ENCODE results near the gene CD151. TPM values are rescaled to one million over a fixed set of nuclear protein-coding genes. Genes with fewer than 3 reads are reported as not detected.

CD151 gene
- total RNA-seq, 1 donor from 2014 or later = 387 TPM

GRCh38 chr11:853682-854448 lies 21.1 kb downstream of the CD151 start:
- no peak for TF ChIP-seq CTCF (IDR thresholded peaks at IDR 0.05)
- H3K27me3 ChIP-seq (ENCODE audit: low read depth) = no peaks in the 10 kb centered on the region
- peaks cover 20% of the 10 kb centered on the region for H3K36me3 ChIP-seq
- H3K4me1 ChIP-seq = peaks cover 14% of the 10 kb centered on the region
- intact Hi-C loops (cut with DNase I) = no loop called here
- ATAC-seq (no peak), DNase-seq (no peak)
- H3K9me3 ChIP-seq = no peaks in the 10 kb centered on the region
- no peak overlapping the region for H3K4me3 ChIP-seq
- no peak overlapping the region for H3K27ac ChIP-seq

- DNase-seq = no peak
- TF ChIP-seq CTCF (IDR thresholded peaks at IDR 0.05) = no peak
- Histone ChIP-seq H3K4me3 (no peak overlapping the region), H3K27me3 (ENCODE audit: low read depth) (no peaks in the 10 kb centered on the region), H3K27ac (no peak overlapping the region), H3K4me1 (peaks cover 13% of the 10 kb centered on the region), H3K9me3 (no peaks in the 10 kb centered on the region), H3K36me3 (peaks cover 20% of the 10 kb centered on the region)
- intact Hi-C loops (cut with DNase I) = no loop called here
- no peak for ATAC-seq
These were observed 22.0 kb downstream of the CD151 start for GRCh38 chr11:854601-855329.

GRCh38 chr11:855330-855674 lies 22.6 kb downstream of the CD151 start:
- peaks cover 14% of the 10 kb centered on the region for H3K4me1 ChIP-seq
- TF ChIP-seq CTCF (IDR thresholded peaks at IDR 0.05) = no peak
- no peak overlapping the region for H3K4me3 ChIP-seq
- H3K27ac ChIP-seq = no peak overlapping the region
- H3K27me3 ChIP-seq (ENCODE audit: low read depth) = no peaks in the 10 kb centered on the region
- no peak for ATAC-seq
- peaks cover 18% of the 10 kb centered on the region for H3K36me3 ChIP-seq
- DNase-seq = no peak
- intact Hi-C loops (cut with DNase I) = no loop called here
- no peaks in the 10 kb centered on the region for H3K9me3 ChIP-seq

DNA sequence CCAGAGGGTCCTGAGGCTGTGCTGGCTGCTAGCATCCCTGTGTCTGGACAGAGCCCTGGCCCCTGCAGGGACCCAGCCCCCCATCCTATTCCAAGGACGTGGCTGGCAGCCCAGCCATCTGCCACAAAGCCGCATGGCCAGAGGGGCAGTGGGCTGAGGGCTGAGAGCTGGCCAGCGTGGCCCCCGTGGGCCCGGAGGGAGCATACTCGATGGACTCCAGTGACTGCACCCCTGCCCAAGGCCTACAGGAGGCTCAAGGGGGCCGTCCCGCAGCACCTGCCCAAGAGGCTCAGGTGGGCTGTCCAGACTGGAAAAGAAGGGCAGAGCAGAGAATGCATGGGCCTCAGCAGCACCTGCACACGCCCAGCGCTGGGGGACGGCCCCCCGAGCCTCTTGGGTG lies 23.0 kb downstream of the CD151 start:
- no peaks in the 10 kb centered on the region for H3K27me3 ChIP-seq (ENCODE audit: low read depth)
- peaks cover 10% of the 10 kb centered on the region for H3K4me1 ChIP-seq
- H3K27ac ChIP-seq = no peak overlapping the region
- no peak for TF ChIP-seq CTCF (IDR thresholded peaks at IDR 0.05)
- no peaks in the 10 kb centered on the region for H3K9me3 ChIP-seq
- intact Hi-C loops (cut with DNase I) = no loop called here
- peaks cover 13% of the 10 kb centered on the region for H3K36me3 ChIP-seq
- ATAC-seq = no peak
- no peak for DNase-seq
- no peak overlapping the region for H3K4me3 ChIP-seq

GRCh38 chr11:856397-856796 lies 23.6 kb downstream of the CD151 start:
- no peak overlapping the region for H3K4me3 ChIP-seq
- no peaks in the 10 kb centered on the region for H3K27me3 ChIP-seq (ENCODE audit: low read depth)
- H3K9me3 ChIP-seq = no peaks in the 10 kb centered on the region
- H3K36me3 ChIP-seq = peaks cover 13% of the 10 kb centered on the region
- H3K27ac ChIP-seq = no peak overlapping the region
- DNase-seq = no peak
- peaks cover 10% of the 10 kb centered on the region for H3K4me1 ChIP-seq
- intact Hi-C loops (cut with DNase I) = no loop called here
- no peak for ATAC-seq
- TF ChIP-seq CTCF (IDR thresholded peaks at IDR 0.05) = no peak

Measured in lower lobe of right lung (tissue), 2 donors.